Measurements from ENCODE around the gene PSMA6. TPM values are rescaled to one million over a fixed set of nuclear protein-coding genes. Genes with fewer than 3 reads are reported as not detected.
A peak's percentile ranks its signal among the peaks of the same experiment; 100 is the strongest.
"Not testable (repeated sequence)": the region's sequence is repeated elsewhere in the genome, so short reads cannot be mapped to it uniquely, and the experiment has no call there.

PSMA6 gene
- total and polyA plus RNA-seq, 5 experiments from 2014 or later, result 104 to 378 (median 256) TPM

DNA sequence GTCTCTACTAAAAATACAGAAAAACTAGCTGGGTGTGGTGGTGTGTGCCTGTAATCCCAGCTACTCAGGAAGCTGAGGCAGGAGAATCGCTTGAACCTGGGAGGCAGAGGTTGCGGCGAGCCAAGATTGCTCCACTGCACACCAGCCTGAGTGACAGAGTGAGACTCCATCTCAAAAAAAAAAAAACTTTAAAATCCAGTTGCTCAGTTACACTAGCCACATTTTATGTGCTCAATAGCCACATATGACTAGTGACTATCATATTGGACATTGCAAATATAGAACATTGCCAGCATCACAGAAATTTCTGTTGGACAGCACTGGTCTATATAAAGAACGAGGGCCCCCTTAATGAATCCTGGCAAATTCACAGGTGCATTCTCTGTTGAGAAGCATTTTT, 9.2 kb downstream of the PSMA6 start:
- H3K9me3 Mint-ChIP-seq, H3K27me3 Mint-ChIP-seq, DNase-seq: not testable (repeated sequence)
- peak; percentile 38 to 54 for ATAC-seq
- peak overlapping the region; percentile 59 to 95 (median 86) for H3K27ac Mint-ChIP-seq
- peaks cover 0 to 20% (median 4%) of the 10 kb centered on the region in 3 donors for H3K36me3 Mint-ChIP-seq
- H3K4me3 Mint-ChIP-seq, result peak overlapping the region; percentile 19 to 76 (median 70)
- POLR2A ChIA-PET, result interaction anchor here (1.1 to 2.6 kb wide), 5 partner anchors 9 to 102 kb away, joined by 4 to 21 read pairs (median 7); partner anchors contain the start of genes NFKBIA and PSMA6
- peaks cover 35 to 75% (median 62%) of the 10 kb centered on the region in 4 donors for H3K4me1 Mint-ChIP-seq

DNA sequence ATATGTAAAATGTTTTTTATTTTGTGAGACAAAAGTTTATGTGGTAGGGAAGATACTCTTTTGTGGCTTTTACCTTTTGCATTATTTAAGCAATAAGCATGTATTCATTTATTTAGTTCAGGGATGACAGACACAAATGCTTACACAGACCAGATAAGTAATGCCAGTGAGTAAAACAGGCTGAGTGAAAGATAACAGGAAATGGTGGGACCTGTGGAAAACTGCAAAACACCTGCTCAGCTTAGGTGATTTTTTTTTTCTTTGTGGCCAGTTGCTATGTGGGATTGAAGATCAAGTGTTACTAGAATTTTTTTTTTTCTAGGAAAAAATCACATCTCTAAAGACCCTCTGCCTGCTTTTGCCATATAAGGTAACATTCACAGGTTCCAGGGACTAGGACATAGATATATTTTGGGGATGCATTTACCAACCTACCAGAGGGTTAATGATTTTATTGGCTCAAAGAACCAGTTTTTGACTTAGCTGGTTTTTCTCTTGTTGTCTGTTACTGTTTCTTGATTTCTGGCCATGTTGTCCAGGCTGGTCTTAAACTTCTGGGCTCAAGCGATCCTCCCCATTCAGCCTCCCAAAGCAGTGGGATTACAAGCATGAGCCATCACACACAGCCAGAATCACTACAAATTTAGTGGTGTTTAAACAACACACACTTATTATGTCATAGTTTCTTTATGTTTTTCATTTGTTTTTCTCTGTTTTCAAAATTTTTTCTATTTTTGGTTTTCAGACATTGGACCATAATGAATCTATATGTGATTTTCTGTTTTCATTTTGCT, 9.8 kb downstream of the PSMA6 start:
- Mint-ChIP-seq H3K27me3 (no peaks in the 10 kb centered on the region), H3K36me3 (peaks cover 0 to 25% (median 4%) of the 10 kb centered on the region in 3 donors), H3K4me3 (peak overlapping the region; percentile 19 to 76 (median 60)), H3K27ac (peak overlapping the region; percentile 59 to 95 (median 86)), H3K4me1 (peaks cover 35 to 72% (median 62%) of the 10 kb centered on the region in 4 donors), H3K9me3 (no peaks in the 10 kb centered on the region)
- DNase-seq (peak in 1 of 10 donors; percentile 10), ATAC-seq (peak; percentile 52 to 75)
- POLR2A ChIA-PET, result interaction anchor here (1.1 to 2.6 kb wide), 4 partner anchors 10 to 102 kb away, joined by 4 to 21 read pairs (median 8); partner anchors contain the start of genes NFKBIA and PSMA6

DNA sequence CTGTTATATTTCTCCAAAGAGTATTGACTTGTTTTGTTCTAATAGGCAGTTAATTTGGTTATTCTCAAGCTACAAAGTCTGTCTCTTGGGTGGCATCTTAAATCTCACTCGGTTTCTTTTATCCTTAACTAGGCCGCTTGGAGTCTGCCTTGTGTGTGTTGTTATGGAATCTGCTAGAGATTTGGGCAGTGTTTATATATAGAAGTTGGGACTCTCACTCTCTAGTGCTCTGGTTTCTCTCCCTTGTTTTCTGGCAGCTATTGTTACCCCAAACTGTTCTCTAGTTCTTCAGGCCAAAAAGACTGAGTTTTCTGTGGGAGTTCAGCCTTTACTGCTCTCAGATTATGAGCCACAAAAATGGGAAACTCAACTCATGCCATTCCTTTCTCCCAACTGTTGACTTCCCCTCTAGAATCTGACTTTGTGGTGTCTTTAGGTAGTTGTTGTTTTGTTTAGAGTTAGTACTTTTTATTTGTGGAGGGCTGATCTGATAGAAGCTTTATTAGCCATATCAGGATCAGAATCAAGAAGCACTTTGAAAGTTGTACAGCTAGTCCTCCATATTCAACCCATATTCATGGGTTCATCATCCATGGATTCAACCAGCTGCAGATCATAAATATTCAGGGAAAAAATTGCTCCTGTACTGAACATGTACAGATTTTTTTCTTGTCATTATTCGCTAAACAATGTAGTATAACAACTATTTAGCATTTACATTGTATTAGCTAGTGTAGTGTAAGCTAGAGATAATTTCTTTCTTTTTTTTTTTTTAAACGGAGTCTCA, 11.2 kb downstream of the PSMA6 start:
- Mint-ChIP-seq H3K4me3 (peak overlapping the region in 6 of 10 donors; percentile 3 to 75 (median 62)), H3K4me1 (peaks cover 32 to 68% (median 54%) of the 10 kb centered on the region in 4 donors), H3K9me3 (no peaks in the 10 kb centered on the region), H3K36me3 (peaks cover 0 to 35% (median 4%) of the 10 kb centered on the region in 3 donors), H3K27me3 (no peaks in the 10 kb centered on the region), H3K27ac (peak overlapping the region; percentile 59 to 95 (median 86))
- POLR2A ChIA-PET, result interaction anchor here (0.6 to 6.4 kb wide), 10 partner anchors 8 to 181 kb away, joined by 3 to 30 read pairs (median 4); partner anchors contain the start of genes NFKBIA, PPP2R3C, PRORP and PSMA6
- ATAC-seq, result no peak
- no peak for DNase-seq

DNA sequence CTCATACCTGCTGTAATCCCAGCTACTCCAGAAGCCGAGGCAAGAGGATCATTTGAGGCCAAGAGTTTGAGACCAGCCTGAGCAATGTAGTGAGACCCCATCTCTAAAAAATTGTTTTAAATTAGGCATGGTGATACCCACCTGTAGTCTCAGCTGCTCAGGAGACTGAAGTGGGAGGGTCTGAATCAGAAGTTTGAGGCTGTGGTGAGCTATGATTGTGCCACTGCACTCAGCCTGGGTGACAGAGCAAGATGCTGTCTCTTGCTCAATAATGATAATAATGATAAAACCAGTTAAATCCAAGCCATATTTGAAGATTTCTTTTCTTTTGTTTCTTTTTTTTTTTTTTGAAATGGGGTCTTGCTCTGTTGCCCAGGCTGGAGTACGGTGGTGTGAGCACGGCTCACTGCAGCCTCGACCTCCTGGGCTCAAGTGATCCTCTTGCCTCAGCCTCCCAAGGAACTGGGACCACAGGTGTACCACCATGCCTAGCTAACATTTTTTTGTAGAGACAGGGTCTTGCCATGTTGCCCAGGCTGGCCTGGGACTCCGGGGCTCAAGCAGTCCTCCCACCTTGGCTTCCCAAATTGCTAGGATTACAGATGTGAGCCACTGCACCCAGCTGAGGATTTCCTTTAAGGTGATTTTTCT, 12.8 kb downstream of the PSMA6 start:
- Mint-ChIP-seq H3K27me3 (no peaks in the 10 kb centered on the region), H3K4me3 (peak overlapping the region in 1 of 10 donors; percentile 25), H3K36me3 (peaks cover 0 to 49% (median 9%) of the 10 kb centered on the region in 3 donors), H3K9me3 (no peaks in the 10 kb centered on the region), H3K27ac (no peak overlapping the region), H3K4me1 (peaks cover 29 to 56% (median 44%) of the 10 kb centered on the region in 4 donors)
- no peak for DNase-seq
- no peak for ATAC-seq
- POLR2A ChIA-PET, result interaction anchor here (1.1 to 6.4 kb wide), 6 partner anchors 10 to 98 kb away, joined by 3 to 30 read pairs (median 5); partner anchors contain the start of genes NFKBIA and PSMA6

DNA sequence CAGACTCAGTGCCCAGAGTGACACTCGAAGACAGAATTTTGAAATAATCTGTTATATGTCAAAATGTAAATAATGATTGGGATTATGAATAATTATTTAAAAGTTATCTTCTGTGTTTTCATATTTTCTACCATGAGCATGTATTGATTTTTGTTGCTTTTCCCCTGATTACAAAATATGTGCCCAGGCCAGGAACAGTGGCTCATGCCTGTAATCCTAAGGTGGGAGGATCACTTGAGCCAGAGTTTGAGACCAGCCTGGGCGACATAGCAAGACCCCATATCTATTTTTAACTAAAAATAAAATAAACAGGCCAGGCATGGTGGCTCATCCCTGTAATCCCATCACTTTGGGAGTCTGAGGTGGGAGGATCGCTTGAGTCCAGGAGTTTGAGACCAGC, 13.5 kb downstream of the PSMA6 start:
- Mint-ChIP-seq H3K27ac (peak overlapping the region in 2 of 10 donors; percentile 51 to 71), H3K36me3 (peaks cover 0 to 55% (median 13%) of the 10 kb centered on the region in 3 donors), H3K9me3 (no peaks in the 10 kb centered on the region), H3K4me1 (peaks cover 23 to 49% (median 37%) of the 10 kb centered on the region in 4 donors), H3K27me3 (no peaks in the 10 kb centered on the region), H3K4me3 (no peak overlapping the region)
- no peak for DNase-seq
- POLR2A ChIA-PET, result interaction anchor here (0.6 to 6.4 kb wide), 4 partner anchors 14 to 757 kb away, joined by 3 to 30 read pairs (median 9); partner anchors contain the start of genes NFKBIA and PSMA6
- ATAC-seq, result no peak

DNA sequence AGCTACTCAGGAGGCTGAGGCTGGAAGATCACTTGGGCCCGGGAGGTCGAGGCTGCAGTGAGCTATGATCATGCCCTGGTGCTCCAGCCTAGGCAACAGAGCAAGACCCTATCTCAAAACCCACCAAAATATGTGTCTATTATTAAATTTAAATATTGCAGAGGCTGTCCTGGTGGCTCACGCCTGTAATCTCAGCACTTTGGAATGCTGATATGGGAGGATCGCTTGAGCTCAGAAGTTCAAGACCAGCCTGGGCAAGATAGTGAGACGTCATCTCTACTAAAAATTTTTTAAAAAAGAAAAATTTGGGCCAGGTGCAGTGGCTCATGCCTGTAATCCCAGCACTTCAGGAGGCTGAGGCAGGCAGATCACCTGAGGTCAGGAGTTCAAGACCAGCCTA, 13.9 kb downstream of the PSMA6 start:
- peak overlapping the region in 4 of 10 donors; percentile 15 to 71 (median 47) for H3K27ac Mint-ChIP-seq
- H3K36me3 Mint-ChIP-seq, result peaks cover 0 to 59% (median 18%) of the 10 kb centered on the region in 3 donors
- DNase-seq (no peak), ATAC-seq (no peak)
- POLR2A ChIA-PET, result interaction anchor here (0.6 to 6.4 kb wide), 4 partner anchors 14 to 758 kb away, joined by 4 to 30 read pairs (median 9); partner anchors contain the start of genes NFKBIA and PSMA6
- no peaks in the 10 kb centered on the region for H3K9me3 Mint-ChIP-seq
- peaks cover 20 to 44% (median 32%) of the 10 kb centered on the region in 4 donors for H3K4me1 Mint-ChIP-seq
- H3K4me3 Mint-ChIP-seq, result no peak overlapping the region
- H3K27me3 Mint-ChIP-seq, result no peaks in the 10 kb centered on the region

DNA sequence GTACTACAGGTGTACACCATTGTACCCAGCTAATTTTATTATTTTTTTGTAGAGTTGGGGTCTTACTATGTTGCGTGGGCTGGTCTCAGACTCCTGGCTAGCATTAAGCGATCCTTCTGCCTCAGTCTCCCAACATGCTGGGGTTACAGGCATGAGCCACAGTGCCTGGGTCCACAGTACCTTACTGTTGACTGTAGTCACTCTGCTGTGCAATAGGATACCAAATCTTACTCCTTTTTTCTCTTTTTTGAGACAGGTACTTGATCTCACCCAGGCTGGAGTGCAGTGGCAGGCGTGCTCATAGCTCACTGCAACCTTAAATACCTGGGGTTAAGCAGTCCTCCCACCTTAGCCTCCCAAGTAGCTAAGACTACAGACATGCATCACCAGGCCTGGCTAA, 25.6 kb downstream of the PSMA6 start:
- ATAC-seq (no peak), DNase-seq (no peak)
- H3K27me3 Mint-ChIP-seq, result no peaks in the 10 kb centered on the region
- peak overlapping the region in 4 of 10 donors; percentile 44 to 78 (median 64) for H3K27ac Mint-ChIP-seq
- POLR2A ChIA-PET, result interaction anchor here (0.6 to 1.6 kb wide), 2 partner anchors 86 to 228 kb away, joined by 4 to 6 read pairs; partner anchors contain the start of gene NFKBIA
- peaks cover 0 to 56% (median 25%) of the 10 kb centered on the region in 3 donors for H3K36me3 Mint-ChIP-seq
- no peak overlapping the region for H3K4me3 Mint-ChIP-seq
- H3K4me1 Mint-ChIP-seq, result peaks cover 4 to 10% (median 8%) of the 10 kb centered on the region in 4 donors
- H3K9me3 Mint-ChIP-seq, result no peaks in the 10 kb centered on the region

DNA sequence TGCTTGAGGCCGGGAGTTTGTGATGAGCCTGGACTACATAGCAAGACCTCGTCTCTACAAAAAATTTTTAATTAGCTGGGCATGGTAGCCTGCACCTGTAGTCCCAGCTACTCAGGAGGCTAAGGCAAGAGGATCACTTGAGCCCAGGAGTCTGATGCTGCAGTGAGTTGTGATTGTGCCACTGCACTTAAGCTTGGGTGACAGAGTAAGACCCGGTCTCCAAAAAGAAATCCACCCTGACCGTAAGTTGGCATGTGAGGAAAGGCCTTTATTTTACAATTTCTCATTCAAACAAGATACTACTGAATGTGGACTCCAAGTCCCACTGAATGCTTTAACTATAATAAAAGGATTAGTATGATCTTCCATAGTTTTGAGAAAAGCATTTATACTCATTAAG, 27.3 kb downstream of the PSMA6 start:
- Mint-ChIP-seq H3K27me3 (no peaks in the 10 kb centered on the region), H3K4me1 (peaks cover 4 to 10% (median 6%) of the 10 kb centered on the region in 4 donors), H3K27ac (peak overlapping the region in 4 of 10 donors; percentile 15 to 76 (median 50)), H3K9me3 (no peaks in the 10 kb centered on the region), H3K36me3 (peaks cover 0 to 41% (median 17%) of the 10 kb centered on the region in 3 donors), H3K4me3 (no peak overlapping the region)
- DNase-seq (no peak), ATAC-seq (no peak)
- POLR2A ChIA-PET, result interaction anchor here (0.6 to 1.6 kb wide), 3 partner anchors 14 to 92 kb away, joined by 3 to 6 read pairs (median 5); partner anchors contain the start of gene NFKBIA

DNA sequence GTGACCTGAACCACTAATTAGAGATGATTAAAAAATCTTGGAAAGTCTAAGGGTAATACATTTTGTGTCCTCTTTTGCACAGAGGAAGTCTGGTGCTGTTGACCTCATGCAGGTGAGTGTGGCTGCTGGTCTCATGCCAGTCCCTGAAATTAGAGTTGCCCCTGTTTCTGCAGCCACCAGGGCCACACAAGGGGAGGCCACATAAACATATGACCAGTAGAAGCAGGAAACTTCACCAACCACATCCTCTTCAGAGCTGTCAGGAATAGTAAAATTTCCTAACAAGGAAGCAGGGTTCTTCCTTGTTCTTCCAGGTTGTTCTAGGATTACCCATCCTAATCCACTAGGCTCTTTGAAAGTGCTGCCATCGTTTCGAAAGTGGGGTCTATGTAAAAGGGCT, 28.3 kb downstream of the PSMA6 start:
- POLR2A ChIA-PET, result interaction anchor here (0.8 to 1.3 kb wide), 2 partner anchors 19 to 84 kb away, joined by 4 to 5 read pairs; partner anchors contain the start of gene NFKBIA
- no peak for DNase-seq
- no peaks in the 10 kb centered on the region for H3K27me3 Mint-ChIP-seq
- peak overlapping the region in 1 of 10 donors; percentile 41 for H3K4me3 Mint-ChIP-seq
- H3K36me3 Mint-ChIP-seq, result peaks cover 0 to 33% (median 11%) of the 10 kb centered on the region in 3 donors
- H3K9me3 Mint-ChIP-seq, result no peaks in the 10 kb centered on the region
- peaks cover 0 to 5% (median 3%) of the 10 kb centered on the region in 4 donors for H3K4me1 Mint-ChIP-seq
- no peak for ATAC-seq
- peak overlapping the region in 3 of 10 donors; percentile 36 to 65 (median 44) for H3K27ac Mint-ChIP-seq

DNA sequence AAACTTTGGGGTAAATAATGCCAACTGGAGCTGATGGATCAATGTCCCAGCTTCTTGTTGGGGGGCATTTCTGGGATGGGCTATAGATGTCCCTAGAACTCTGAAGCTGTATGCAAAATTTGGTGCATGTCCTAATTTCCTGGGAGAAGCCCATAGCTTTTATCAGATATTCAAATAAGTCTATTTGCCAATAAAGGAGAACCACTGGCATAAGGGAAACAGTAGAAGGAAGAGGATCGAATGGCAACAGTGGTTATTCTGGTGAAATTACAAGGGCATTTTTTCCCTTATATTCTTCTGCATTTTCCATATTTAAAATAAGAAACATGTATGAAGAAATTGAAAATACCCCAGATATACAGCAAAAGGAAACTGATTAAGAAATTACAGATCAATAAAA, 34.2 kb downstream of the PSMA6 start:
- no peaks in the 10 kb centered on the region for H3K36me3 Mint-ChIP-seq
- no peak for ATAC-seq
- peak overlapping the region in 1 of 10 donors; percentile 4 for H3K27ac Mint-ChIP-seq
- H3K4me1 Mint-ChIP-seq, result no peaks in the 10 kb centered on the region
- no peak for DNase-seq
- H3K9me3 Mint-ChIP-seq, result no peaks in the 10 kb centered on the region
- no peaks in the 10 kb centered on the region for H3K27me3 Mint-ChIP-seq
- H3K4me3 Mint-ChIP-seq, result no peak overlapping the region
- POLR2A ChIA-PET, result interaction anchor here (1.2 kb wide), 2 partner anchors 13 to 41 kb away, joined by 3 read pairs; no protein-coding TSS in a partner anchor
